GM19043 (cell line): ENCODE data around the gene GNAQ.

ENCODE experiments used
- ATAC-seq: cut with Tn5 transposase; IDR thresholded peaks from one replicate; pipeline ENCODE4 v1.9.1; 2021; ENCODE audit warnings: low read depth; ENCODE audit not compliant: unreplicated experiment

The GNAQ gene

GRCh38 chr9:77856615-77857014, 175.0 kb downstream of the GNAQ start:
- no peak for ATAC-seq

- no peak for ATAC-seq
Measured at GRCh38 chr9:77854916-77855311, 176.7 kb downstream of the GNAQ start.

- no peak for ATAC-seq
Measured at GRCh38 chr9:77854258-77854915, 177.2 kb downstream of the GNAQ start.

GRCh38 chr9:77853716-77854115, 177.9 kb downstream of the GNAQ start:
- no peak for ATAC-seq

GRCh38 chr9:77851882-77852595, 179.6 kb downstream of the GNAQ start:
- ATAC-seq: no peak

GRCh38 chr9:77848897-77849296, 182.7 kb downstream of the GNAQ start:
- ATAC-seq: no peak

- no peak for ATAC-seq
Measured at GRCh38 chr9:77848404-77848803, 183.2 kb downstream of the GNAQ start.

- no peak for ATAC-seq
Measured at GRCh38 chr9:77847626-77848025, 184.0 kb downstream of the GNAQ start.

- ATAC-seq: no peak
Measured at GRCh38 chr9:77847059-77847499, 184.5 kb downstream of the GNAQ start.

- no peak for ATAC-seq
Measured at GRCh38 chr9:77844415-77844814, 187.2 kb downstream of the GNAQ start.

GRCh38 chr9:77843871-77844155, 187.8 kb downstream of the GNAQ start:
- no peak for ATAC-seq

- no peak for ATAC-seq
Measured at GRCh38 chr9:77843076-77843870, 188.3 kb downstream of the GNAQ start.

GRCh38 chr9:77841739-77842386, 189.7 kb downstream of the GNAQ start:
- no peak for ATAC-seq

- ATAC-seq: no peak
Measured at GRCh38 chr9:77839459-77840140, 192.0 kb downstream of the GNAQ start.

- no peak for ATAC-seq
Measured at GRCh38 chr9:77838986-77839385, 192.6 kb downstream of the GNAQ start.

GRCh38 chr9:77834898-77835488, 196.6 kb downstream of the GNAQ start:
- ATAC-seq: no peak

- ATAC-seq: no peak
Measured at GRCh38 chr9:77833561-77834429, 197.8 kb downstream of the GNAQ start.

- no peak for ATAC-seq
Measured at GRCh38 chr9:77832639-77833038, 199.0 kb downstream of the GNAQ start.

GRCh38 chr9:77831781-77832180, 199.8 kb downstream of the GNAQ start:
- ATAC-seq: no peak
